HCEC 1CT (cell line): ENCODE results near the gene SP9.

ENCODE experiments used
- DNase-seq: peaks from one replicate; pipeline ENCODE4 v3.0.0-alpha.2; 2017

The SP9 gene

GRCh38 chr2:174334781-174335251 lies at the start of gene SP9:
TSS of gene SP9 (plus strand) at chr2:174334954. CDS start at chr2:174335093, 139 bp downstream.
- DNase-seq, result no peak

- no peak for DNase-seq
Observed at GRCh38 chr2:174286172-174286571, 48.6 kb upstream of the SP9 start.

- DNase-seq, result no peak
Observed at GRCh38 chr2:174292908-174293307, 41.8 kb upstream of the SP9 start.

GRCh38 chr2:174300114-174300513 lies 34.6 kb upstream of the SP9 start:
- no peak for DNase-seq

GRCh38 chr2:174312581-174313234 lies 22.0 kb upstream of the SP9 start:
- no peak for DNase-seq

GRCh38 chr2:174322149-174322548 lies 12.6 kb upstream of the SP9 start:
- DNase-seq, result no peak

- no peak for DNase-seq
Observed at GRCh38 chr2:174322746-174323145, 12.0 kb upstream of the SP9 start.

- no peak for DNase-seq
Observed at GRCh38 chr2:174324530-174324929, 10.2 kb upstream of the SP9 start.

GRCh38 chr2:174325373-174326160 lies 9.2 kb upstream of the SP9 start:
- no peak for DNase-seq

- no peak for DNase-seq
Observed at GRCh38 chr2:174326161-174327020, 8.4 kb upstream of the SP9 start.

- DNase-seq, result no peak
Observed at GRCh38 chr2:174327021-174327840, 7.5 kb upstream of the SP9 start.

- DNase-seq, result no peak
Observed at GRCh38 chr2:174327841-174328113, 7.0 kb upstream of the SP9 start.

- no peak for DNase-seq
Observed at GRCh38 chr2:174328114-174328960, 6.4 kb upstream of the SP9 start.

GRCh38 chr2:174328961-174329715 lies 5.6 kb upstream of the SP9 start:
- no peak for DNase-seq

- no peak for DNase-seq
Observed at GRCh38 chr2:174330945-174331594, 3.7 kb upstream of the SP9 start.

- DNase-seq, result no peak
Observed at GRCh38 chr2:174331595-174332216, 3.0 kb upstream of the SP9 start.

- no peak for DNase-seq
Observed at GRCh38 chr2:174332217-174332963, 2.4 kb upstream of the SP9 start.

- no peak for DNase-seq
Observed at GRCh38 chr2:174333017-174333371, 1.8 kb upstream of the SP9 start.
